Right lobe of liver (tissue), 4 donors: Measurements from ENCODE around the gene FGD5.

Experiments
- POLR2A ChIP-seq: fragments of 450-650 bp; IDR thresholded peaks from one replicate; pipeline ENCODE4 v1.6.1; 2017; ENCODE audit warnings: antibody characterized with exemption, mild to moderate bottlenecking
- TF ChIP-seq, protein P1 (sequence below), 4 donors: fragments of 200-600 bp in 3 of 4; fragments of 450-650 bp in 1 of 4; IDR thresholded peaks; one replicate each; pipeline versions ENCODE4 v1.5.1 to v1.8.0; 2016 to 2022; ENCODE audit warnings: antibody characterized with exemption in 4 of 4, mild to moderate bottlenecking in 2 of 4
- donor health status: DM: no; HTN: no; CAD: no.
- donor health status: DM: no; HTN: no; CAD: no.
- donor health status: DM: no; HTN: yes; CAD: no.

DNA sequence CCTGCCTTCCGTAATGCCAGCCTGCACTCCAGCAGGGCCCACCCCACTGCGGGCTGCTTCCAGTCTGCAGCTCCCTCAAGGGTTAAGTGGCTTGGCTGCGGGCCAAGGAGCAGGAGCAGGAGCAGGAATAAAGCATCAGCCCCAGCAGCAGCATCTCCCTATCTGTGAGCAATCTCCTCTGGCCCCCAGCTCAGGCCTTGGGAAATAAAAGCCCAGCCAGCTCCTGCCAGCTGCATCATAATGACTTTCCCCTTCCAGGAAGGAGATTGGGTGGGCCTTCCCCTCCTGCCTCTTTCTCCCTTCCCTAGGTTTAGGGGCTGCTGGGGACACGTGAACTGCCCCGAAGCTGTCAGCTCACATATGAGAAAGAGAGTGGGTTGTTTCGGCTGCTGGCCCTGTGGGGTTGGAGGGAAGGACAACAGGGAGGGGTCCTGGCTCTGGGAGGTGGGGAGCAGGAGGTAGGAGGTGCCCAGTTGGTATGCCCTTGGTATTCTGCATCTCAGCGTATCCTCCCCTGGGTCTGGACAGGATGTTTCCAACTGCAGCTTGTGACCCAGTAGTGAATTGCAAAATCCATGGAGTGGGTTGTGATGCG is 34.6 kb upstream of the FGD5 start:
- no peak for TF ChIP-seq POLR2A
- TF ChIP-seq, protein P1, sequence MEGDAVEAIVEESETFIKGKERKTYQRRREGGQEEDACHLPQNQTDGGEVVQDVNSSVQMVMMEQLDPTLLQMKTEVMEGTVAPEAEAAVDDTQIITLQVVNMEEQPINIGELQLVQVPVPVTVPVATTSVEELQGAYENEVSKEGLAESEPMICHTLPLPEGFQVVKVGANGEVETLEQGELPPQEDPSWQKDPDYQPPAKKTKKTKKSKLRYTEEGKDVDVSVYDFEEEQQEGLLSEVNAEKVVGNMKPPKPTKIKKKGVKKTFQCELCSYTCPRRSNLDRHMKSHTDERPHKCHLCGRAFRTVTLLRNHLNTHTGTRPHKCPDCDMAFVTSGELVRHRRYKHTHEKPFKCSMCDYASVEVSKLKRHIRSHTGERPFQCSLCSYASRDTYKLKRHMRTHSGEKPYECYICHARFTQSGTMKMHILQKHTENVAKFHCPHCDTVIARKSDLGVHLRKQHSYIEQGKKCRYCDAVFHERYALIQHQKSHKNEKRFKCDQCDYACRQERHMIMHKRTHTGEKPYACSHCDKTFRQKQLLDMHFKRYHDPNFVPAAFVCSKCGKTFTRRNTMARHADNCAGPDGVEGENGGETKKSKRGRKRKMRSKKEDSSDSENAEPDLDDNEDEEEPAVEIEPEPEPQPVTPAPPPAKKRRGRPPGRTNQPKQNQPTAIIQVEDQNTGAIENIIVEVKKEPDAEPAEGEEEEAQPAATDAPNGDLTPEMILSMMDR (IDR thresholded peaks at IDR 0.05) = no peak
